Mesothelial cell of epicardium (in vitro differentiated cells): ENCODE measurements around the gene ATP6V1C2. TPM values are rescaled to one million over a fixed set of nuclear protein-coding genes. Genes with fewer than 3 reads are reported as not detected.

Source experiments
- DNase-seq, 2 experiments: peaks; one replicate each; pipeline ENCODE4 v3.0.0; 2021; ENCODE audit warnings: low spot score in 2 of 2; ENCODE audit not compliant: unreplicated experiment in 2 of 2
- H3K27ac Mint-ChIP-seq: 2 replicates; pipeline ENCODE4 v1.8.0; 2021; ENCODE audit warnings: mixed read lengths
- H3K27me3 Mint-ChIP-seq: 2 replicates; pipeline ENCODE4 v1.8.0; 2021; ENCODE audit warnings: low read depth, mixed read lengths
- H3K36me3 Mint-ChIP-seq: 2 replicates; pipeline ENCODE4 v1.8.0; 2021; ENCODE audit warnings: mixed read lengths
- H3K4me1 Mint-ChIP-seq: 2 replicates; pipeline ENCODE4 v1.8.0; 2021; ENCODE audit warnings: mixed read lengths
- H3K4me3 Mint-ChIP-seq: 2 replicates; pipeline ENCODE4 v1.8.0; 2021; ENCODE audit warnings: mild to moderate bottlenecking, moderate library complexity, mixed read lengths
- H3K9me3 Mint-ChIP-seq: 2 replicates; pipeline ENCODE4 v1.8.0; 2021; ENCODE audit warnings: mixed read lengths
- total RNA-seq: library from RNA; stranded (reverse); gene quantifications from 3 replicates; pipeline ENCODE4 v1.2.1, GENCODE V29; 2021
- TF ChIP-seq, protein P1 (sequence below): fragments of 200-600 bp; sonication (generic); IDR thresholded peaks from one replicate; pipeline ENCODE4 v1.5.0; 2021; ENCODE audit warnings: antibody characterized with exemption; ENCODE audit not compliant: unreplicated experiment

The ATP6V1C2 gene
- total RNA-seq, 1 donor from 2014 or later = 0.09 TPM

DNA sequence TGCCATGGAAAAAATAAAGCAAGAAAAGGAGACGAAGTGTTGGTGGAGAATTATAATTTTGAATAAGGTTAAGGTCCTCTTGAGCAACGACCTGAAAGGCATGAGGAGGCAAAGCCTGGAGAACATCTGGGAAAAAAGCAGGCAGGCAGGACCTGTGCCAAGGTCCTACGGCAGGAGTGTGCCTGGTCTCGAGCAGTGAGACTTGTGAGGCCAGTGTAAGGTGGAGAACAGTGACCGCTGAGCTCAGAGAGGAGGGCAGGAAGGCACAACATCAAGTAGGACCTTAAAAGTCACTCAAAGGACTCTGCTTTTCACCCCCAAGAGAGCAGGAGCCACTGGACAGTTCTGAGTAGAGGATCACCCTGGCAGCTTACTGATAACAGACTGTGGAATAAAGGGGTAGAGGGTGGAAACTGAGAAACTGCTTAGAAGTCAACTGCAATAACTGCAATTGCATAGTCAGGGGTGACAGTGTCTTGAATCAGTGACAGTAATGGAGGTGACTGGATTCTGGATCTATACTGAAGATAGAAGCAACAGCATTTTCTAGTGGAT is 35.2 kb upstream of the ATP6V1C2 start:
- peaks cover 6% of the 10 kb centered on the region for H3K4me1 Mint-ChIP-seq
- H3K9me3 Mint-ChIP-seq = no peaks in the 10 kb centered on the region
- TF ChIP-seq, protein P1, sequence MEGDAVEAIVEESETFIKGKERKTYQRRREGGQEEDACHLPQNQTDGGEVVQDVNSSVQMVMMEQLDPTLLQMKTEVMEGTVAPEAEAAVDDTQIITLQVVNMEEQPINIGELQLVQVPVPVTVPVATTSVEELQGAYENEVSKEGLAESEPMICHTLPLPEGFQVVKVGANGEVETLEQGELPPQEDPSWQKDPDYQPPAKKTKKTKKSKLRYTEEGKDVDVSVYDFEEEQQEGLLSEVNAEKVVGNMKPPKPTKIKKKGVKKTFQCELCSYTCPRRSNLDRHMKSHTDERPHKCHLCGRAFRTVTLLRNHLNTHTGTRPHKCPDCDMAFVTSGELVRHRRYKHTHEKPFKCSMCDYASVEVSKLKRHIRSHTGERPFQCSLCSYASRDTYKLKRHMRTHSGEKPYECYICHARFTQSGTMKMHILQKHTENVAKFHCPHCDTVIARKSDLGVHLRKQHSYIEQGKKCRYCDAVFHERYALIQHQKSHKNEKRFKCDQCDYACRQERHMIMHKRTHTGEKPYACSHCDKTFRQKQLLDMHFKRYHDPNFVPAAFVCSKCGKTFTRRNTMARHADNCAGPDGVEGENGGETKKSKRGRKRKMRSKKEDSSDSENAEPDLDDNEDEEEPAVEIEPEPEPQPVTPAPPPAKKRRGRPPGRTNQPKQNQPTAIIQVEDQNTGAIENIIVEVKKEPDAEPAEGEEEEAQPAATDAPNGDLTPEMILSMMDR = no peak
- H3K36me3 Mint-ChIP-seq = peaks cover 6% of the 10 kb centered on the region
- H3K27me3 Mint-ChIP-seq = no peaks in the 10 kb centered on the region
- H3K27ac Mint-ChIP-seq = no peak overlapping the region
- no peak overlapping the region for H3K4me3 Mint-ChIP-seq
- DNase-seq = no peak

DNA sequence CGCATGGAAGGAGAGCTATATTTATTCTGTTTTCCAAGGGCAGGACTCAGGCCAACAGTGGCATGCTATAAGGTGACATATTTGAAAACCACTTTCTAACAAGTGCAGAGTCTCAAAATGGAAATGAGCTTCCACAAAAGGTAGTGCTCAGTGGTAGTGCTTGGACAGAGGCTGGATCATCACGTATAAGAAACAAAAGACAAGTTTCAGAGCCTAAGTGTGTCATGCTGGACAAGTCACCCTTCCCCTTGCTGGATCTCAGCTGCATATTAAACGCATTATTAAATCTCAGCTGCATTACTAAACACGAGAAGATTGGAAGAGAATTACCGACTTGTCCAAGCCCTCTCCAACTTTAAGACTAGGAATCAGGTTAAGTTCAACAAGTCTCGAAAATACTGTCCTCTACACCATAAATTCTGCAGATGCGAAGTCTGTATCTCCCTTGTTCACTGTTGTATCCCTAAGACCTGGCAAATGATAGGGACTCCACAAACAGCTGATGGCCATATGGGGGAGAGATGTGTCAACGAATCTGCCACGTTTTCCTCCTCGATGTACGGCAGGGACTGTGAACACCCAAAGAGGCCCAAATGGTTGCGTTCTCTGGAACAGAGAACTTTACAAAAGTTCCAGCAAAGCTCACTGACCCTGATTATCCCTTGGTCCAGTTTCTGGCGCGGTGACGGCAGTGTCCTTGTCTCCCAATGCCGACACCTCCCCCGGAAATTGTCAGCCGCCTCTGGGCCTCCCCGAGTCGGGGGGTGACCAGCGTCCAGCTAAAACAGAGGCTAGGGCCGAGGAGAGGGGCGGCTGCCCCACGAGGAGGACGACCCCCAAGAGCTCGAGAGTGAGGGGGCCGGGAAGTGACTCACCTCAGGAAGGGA is 32.3 kb upstream of the ATP6V1C2 start:
- H3K9me3 Mint-ChIP-seq = no peaks in the 10 kb centered on the region
- H3K4me1 Mint-ChIP-seq = peaks cover 6% of the 10 kb centered on the region
- no peak overlapping the region for H3K27ac Mint-ChIP-seq
- TF ChIP-seq, protein P1 = no peak
- no peak for DNase-seq
- no peaks in the 10 kb centered on the region for H3K36me3 Mint-ChIP-seq
- no peak overlapping the region for H3K4me3 Mint-ChIP-seq
- no peaks in the 10 kb centered on the region for H3K27me3 Mint-ChIP-seq

DNA sequence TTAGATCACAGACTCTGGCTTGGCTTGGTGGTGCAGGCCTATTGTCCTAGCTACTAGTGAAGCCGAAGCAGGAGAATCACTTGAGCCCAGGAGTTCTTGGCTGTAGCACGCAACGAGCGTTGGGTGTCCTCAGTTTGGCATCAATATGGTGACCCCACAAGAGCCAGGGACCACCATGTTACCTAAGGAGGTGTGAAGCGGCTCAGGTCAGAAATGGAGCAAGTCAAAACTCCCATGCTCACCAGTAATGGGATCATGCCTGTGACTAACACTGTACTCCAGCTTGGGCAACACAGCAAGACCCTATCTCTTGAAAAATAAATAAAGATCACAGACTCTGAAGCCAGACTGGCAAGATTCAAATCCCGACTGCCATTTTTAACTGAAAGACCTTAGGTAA is 29.9 kb upstream of the ATP6V1C2 start:
- Mint-ChIP-seq H3K9me3 (no peaks in the 10 kb centered on the region), H3K4me3 (no peak overlapping the region), H3K27ac (peak overlapping the region; percentile 75), H3K27me3 (no peaks in the 10 kb centered on the region), H3K4me1 (peaks cover 6% of the 10 kb centered on the region), H3K36me3 (no peaks in the 10 kb centered on the region)
- TF ChIP-seq, protein P1 = no peak
- no peak for DNase-seq

DNA sequence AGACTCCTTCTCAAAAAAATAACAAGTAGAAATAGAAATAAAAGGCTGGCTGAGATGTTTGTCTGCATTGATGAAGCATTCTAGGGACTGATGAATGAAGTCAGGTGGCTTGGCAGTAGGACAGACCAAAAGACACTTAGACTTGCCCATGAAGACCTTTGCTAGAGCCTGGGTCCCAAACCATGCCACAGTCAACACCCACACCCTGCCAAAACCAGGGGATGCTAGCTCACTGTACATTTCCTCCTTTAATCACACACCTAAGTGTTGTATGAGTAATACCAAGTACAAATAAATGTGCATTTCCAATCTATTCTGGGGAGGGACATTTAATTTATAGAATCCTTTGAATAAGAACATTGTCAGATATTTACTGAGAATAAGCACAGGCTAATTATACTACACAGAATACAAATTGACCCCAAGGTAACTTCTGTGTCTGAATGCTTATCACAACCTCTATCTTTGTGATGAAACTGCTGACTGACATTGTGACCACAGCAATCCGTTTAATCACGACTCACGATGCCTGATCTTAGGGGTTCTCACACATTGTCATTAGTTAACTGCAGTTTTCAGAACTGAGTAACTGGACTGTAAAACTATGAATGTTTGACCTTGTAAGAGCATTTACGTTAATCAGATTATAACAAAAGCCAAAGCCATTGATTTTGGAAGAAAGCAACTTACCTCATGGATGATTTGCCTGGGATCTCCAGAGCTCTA is 21.2 kb upstream of the ATP6V1C2 start:
- no peaks in the 10 kb centered on the region for H3K36me3 Mint-ChIP-seq
- TF ChIP-seq, protein P1 = no peak
- H3K9me3 Mint-ChIP-seq = no peaks in the 10 kb centered on the region
- peaks cover 10% of the 10 kb centered on the region for H3K27me3 Mint-ChIP-seq
- no peaks in the 10 kb centered on the region for H3K4me1 Mint-ChIP-seq
- DNase-seq = no peak
- no peak overlapping the region for H3K27ac Mint-ChIP-seq
- H3K4me3 Mint-ChIP-seq = no peak overlapping the region

DNA sequence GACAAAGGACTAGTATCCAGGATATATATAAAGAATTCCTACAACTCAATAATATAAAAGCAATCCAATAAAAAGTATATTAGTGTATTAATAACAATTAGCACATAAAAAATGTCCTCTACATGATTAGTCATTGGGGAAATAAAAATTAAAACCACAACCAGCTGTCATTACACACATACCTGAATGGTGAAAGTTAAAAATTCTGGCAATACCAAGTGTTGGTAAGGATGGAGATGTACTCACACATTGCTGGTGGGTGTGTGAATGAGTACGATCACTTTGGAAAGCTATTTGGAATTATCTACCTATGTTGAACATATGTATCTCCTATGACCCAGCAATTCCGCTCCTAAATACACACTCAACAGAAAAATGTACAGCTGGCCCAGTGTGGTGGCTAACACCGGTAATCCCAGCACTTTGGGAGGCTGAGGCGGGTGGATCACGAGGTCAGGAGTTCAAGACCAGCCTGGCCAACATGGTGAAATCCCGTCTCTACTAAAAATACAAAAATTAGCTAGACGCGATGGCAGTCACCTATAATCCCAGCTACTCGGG is 17.3 kb upstream of the ATP6V1C2 start:
- peaks cover 37% of the 10 kb centered on the region for H3K27me3 Mint-ChIP-seq
- H3K9me3 Mint-ChIP-seq = no peaks in the 10 kb centered on the region
- DNase-seq = no peak
- H3K4me3 Mint-ChIP-seq = no peak overlapping the region
- H3K4me1 Mint-ChIP-seq = no peaks in the 10 kb centered on the region
- TF ChIP-seq, protein P1 = no peak
- H3K27ac Mint-ChIP-seq = no peak overlapping the region
- no peaks in the 10 kb centered on the region for H3K36me3 Mint-ChIP-seq
